SIG-M5 treated with dmso at 0.1 percent for 504 hours (cell line): Measurements from ENCODE around the gene USP49.
"Not testable (repeated sequence)": the region's sequence is repeated elsewhere in the genome, so short reads cannot be mapped to it uniquely, and the experiment has no call there.

ENCODE experiments used
- DNase-seq: peaks from one replicate; lab custom pipeline; 2025; ENCODE audit not compliant: unreplicated experiment; lab: John Stamatoyannopoulos, UW

USP49 gene

GRCh38 chr6:41781366-41781730 lies 113.8 kb downstream of the USP49 start:
- DNase-seq = no peak

- no peak for DNase-seq
Measured at GRCh38 chr6:41780551-41781365, 114.4 kb downstream of the USP49 start, which contains the start of gene PRICKLE4. TSS of gene PRICKLE4 (plus strand) at chr6:41780782. CDS start at chr6:41783474, 2,692 bp downstream.

DNA sequence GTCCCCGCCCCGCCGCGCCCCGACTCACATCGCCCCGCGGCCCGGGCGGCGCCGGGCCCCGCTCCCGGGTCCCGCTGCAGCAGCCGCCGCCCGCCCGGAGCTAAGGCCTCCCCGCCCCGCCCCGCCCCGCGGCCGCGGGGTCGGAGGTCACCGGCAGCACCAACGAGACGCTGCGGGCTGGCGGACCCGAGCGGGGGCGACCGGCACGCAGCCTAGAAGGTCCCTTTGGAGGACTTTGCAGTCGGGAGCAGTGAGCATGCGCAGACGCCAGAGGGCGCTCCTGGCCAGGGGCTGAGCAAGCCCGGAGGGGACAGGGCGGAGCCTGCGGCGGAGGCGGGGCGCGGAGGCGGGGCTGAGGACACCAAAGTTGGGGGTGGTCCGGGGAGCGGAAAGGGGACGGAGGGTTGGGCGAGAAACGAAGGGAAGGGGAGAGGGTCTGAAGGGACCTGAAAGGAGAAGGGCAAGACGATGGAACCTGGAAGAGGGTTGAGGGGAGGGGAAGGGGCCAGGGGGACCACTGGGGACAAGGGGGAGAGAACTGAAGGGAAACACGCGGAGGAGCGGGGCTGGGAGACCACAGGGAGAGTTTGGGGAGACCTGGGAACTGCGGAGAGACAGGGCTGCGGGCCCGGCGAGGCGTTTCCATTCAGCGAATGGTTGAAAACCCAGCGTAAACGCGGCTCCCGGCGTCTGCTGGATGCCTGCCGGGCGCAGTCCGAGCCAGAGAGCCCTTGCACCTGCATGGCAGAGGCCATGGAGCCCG lies 115.2 kb downstream of the USP49 start, which contains the start of gene FRS3:
FRS3 (minus strand) TSS at position 113 of the 763 bp plus-strand sequence. CDS start 2,913 bp downstream, outside the sequence.
- DNase-seq = peak; percentile 82

GRCh38 chr6:41779336-41779735 lies 115.8 kb downstream of the USP49 start:
- DNase-seq = no peak

GRCh38 chr6:41778895-41779294 lies 116.3 kb downstream of the USP49 start:
- DNase-seq = no peak

- peak; percentile 23 for DNase-seq
Measured at GRCh38 chr6:41777551-41778285, 117.5 kb downstream of the USP49 start.

DNA sequence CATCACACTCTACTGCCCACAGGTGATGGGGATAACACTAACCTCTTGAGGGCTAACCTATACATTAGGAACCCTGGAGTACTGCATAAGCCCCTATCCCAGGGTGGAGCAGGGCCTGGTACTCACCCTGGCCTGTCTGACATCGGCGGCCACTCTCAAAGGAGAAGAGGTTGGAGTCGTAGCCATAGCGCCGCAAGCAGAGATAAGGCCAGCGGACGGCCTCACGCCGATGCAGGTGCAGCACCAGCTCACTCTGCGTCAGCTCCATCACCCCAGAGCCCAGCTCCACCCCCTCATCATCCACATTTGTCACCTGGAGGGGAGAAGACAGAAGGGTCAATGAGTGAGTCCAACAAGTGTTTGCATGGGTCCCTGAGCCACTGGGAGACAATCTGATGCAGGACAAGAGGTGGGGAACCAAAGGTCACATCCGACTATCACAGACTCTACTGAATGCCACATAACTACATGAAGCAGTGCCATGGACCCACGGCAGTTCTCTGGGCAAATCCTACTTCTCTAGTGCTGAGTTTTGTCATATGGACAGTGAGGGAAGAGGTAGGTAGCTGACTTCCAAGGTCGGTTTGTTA lies 119.8 kb downstream of the USP49 start:
- DNase-seq = no peak

DNA sequence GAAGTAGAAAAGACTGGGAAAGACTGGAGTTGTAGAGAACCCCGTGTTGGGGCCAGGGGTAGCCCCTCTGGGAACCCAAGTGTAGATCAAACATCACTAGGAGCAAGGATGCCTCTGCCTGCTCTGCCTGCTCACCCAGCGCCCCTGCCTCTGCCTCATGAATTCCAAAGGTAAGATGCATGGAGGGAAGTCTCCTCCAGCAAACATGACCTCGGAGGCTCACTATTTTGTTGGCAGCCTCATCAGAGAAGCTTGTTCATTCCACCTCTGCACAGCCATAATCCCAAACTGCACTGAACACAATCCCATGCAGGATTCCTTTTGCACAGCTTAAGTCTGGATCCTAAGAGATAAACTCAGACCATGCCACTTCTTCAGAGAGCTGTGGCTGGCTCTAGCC lies 120.3 kb downstream of the USP49 start:
- no peak for DNase-seq

DNA sequence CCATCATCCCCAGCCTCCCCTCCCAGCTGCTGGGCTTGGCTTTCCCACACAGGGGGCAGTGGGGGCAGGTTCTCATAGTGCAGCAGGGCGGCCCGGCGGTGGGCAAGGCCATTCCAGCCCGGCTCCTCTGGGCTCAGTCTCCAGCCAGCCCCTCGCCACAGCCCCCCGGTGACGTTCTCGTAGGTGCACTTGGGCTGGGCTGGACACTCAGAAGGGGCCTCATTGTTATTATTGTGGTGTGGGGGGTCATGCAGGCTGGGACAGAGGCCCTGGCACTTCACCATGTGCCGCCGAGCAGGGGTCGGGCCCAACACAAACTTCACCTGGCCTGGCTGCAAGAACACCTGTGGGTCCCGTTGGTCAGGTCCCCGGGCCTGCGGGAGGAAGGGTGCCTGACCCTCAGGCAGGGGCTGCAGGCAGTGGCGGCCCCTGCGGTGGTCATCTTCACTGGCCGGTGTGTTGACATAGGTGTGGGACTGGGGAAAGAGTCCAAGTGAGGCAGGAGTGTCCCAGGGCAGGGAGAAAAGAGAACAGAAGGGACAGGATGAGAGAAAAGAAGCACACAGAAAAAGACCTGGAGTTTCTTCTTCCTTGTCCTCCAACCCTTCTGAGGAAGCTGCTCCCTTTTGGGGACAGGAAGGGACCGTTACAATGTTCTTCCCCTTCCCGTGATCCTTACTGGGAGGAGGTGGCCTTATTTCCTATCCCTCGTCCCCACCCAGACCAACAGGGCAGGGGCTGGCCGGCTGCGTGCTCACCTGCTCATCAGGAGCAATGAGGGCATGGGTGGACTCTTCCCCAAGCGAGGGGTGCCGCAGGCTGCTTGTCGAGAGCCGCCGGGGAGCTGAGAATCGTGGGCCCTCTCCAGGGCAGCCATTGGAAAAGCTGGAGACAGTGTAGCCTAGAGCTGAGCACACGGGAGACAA lies 123.9 kb downstream of the USP49 start:
- no peak for DNase-seq

GRCh38 chr6:41770381-41771057 lies 124.7 kb downstream of the USP49 start:
- no peak for DNase-seq

- no peak for DNase-seq
Measured at GRCh38 chr6:41769376-41769775, 125.8 kb downstream of the USP49 start.

DNA sequence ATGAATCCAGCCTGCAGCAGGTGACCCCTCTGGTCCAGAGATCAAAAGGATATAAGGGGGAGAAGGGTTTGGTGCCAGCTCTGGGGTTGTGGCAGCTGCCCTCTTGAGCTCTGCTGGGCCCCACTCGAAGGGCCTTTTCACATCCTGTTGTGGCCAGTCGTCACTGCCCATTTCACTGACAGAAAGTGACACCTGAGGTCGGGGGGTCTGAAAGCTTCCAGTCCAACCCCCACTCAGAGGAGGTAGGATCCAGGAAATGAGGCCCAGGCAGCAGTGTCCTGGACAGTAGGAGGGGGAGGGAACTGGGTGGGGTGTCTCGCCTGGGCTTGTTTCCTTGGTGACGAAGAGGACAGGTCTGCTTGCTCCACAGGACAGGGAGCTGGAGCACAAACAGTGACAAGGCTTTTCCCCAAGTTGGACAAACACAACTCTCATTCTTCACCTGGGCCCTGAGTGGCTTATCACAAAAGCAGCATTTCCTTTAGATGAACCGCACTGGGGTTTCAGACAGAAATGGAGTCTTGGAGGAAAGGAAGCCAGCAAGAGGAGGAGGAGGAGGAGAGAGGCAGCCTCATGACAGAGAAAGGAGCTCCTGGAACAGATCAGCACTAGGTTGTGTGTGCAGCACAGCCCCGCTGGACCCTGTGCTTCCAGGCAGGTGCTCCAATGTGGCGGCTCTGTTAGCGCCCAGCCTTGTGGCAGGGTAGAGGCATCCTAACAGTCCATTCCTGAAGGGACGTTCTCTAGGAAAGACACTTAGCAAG lies 126.4 kb downstream of the USP49 start:
- DNase-seq = no peak

DNA sequence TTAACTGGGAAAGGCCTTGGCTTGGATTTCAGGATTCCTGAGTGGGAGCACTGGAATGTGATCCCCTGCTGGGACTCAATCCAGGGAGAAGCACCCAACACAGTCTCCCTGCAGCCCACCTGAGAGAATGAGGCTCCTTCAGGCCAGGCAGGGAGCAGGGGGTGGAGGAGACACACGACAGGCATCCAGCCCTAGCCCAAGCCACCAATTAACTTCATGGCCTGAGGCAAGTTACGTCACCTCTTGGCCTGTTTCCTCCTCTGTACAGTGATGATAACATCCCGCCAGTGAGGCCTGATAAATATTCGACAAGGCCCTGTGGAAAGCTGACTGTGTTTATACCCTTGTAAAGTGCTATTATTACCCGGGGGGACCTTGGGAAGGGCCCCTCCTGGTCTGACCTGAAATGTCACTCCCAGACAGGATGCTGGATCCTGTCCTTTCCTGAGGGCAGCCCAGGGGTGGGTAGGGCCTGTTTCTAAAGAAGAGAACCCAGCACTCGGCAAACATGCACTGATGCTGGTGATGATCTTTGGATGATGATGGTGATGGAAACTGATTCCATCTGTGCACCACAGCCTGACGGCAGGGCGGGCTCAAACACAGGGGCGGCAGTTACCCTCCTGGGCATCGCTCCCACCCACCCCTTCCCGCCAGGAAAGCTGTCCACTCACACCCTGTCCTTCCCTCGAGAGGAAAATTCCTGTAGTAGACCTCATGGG lies 127.9 kb downstream of the USP49 start:
- peak; percentile 55 for DNase-seq

DNA sequence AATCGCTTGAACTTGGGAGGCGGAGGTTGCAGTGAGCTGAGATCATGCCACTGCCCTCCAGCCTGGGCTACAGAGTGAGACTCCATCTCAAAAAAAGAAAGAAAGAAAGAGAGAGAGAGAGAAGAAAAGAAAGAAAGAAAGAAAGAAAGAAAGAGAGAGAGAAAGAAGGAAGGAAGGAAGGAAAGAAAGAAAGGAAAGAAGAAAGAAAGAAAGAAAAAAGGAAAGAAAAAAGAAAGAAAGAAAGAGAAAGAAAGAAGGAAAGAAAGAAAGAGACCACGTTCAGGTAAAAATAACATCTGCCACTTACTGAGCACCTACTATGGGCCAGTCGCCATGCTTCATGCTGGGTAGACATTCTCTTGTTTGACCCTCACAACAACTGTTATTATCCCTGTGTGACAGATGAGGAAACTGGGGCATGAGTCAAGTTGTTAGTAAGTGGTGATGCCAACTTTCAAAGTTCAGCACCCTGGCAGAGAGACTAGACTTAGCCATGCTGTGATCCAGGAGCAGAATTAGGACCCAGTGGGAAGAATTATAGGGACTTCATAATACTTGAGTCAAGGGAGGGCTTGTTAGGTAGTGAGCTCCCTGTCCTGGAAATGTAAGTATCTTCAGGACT lies 129.0 kb downstream of the USP49 start:
- not testable (repeated sequence) for DNase-seq

DNA sequence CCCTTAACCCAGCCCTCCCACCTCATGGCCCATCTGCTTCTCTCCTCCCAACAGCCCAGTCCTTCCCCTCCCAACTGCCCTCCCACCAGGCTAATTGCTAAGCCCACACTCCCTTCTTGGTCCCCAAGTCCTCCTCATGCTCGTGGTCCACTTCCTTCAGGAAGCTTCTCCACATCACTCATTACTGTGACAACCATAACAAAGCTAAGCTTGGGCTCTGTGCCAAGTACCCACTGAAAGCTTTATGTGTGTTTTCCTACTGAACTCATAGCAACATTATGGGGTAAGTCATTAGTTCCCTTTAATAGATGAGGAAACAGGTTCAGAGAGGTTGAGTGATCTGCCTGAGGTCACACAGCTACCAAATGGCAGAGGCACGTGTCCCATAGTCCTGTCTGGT lies 131.7 kb downstream of the USP49 start:
- DNase-seq = no peak

GRCh38 chr6:41759905-41760579 lies 135.1 kb downstream of the USP49 start:
- DNase-seq = no peak
